Neural cell (in vitro differentiated cells): Measurements from ENCODE around the gene TMEM50B. TPM values are rescaled to one million over a fixed set of nuclear protein-coding genes. Genes with fewer than 3 reads are reported as not detected.

Experiments used
- H2AFZ ChIP-seq: fragments of 200-600, 300-800 bp; sonication (generic), shearing (Covaris generic); 2 replicates; pipeline ENCODE4 v1.6.0; 2014; ENCODE audit warnings: low read depth, mild to moderate bottlenecking, antibody characterized with exemption, low read length, moderate library complexity
- H3F3A ChIP-seq: fragments of 200-600 bp; shearing (Covaris generic); 2 replicates; pipeline ENCODE4 v1.6.1; 2016; ENCODE audit warnings: mild to moderate bottlenecking, moderate library complexity, mixed read lengths, antibody characterized with exemption, low read length; ENCODE audit not compliant: insufficient read depth, poor library complexity, severe bottlenecking
- H3K27ac ChIP-seq: fragments of 200-600, 300-800 bp; sonication (generic), shearing (Covaris generic); 2 replicates; pipeline ENCODE4 v1.5.1; 2014; ENCODE audit warnings: mild to moderate bottlenecking, low read length, moderate library complexity
- H3K27me3 ChIP-seq: fragments of 300-800, 200-600 bp; sonication (generic), shearing (Covaris generic); 2 replicates; pipeline ENCODE4 v1.6.0; 2014; ENCODE audit warnings: mild to moderate bottlenecking, low read depth, low read length, moderate library complexity; ENCODE audit not compliant: insufficient read depth
- H3K36me3 ChIP-seq: fragments of 300-800, 200-600 bp; sonication (generic), shearing (Covaris generic); 2 replicates; pipeline ENCODE4 v1.5.1; 2014; ENCODE audit warnings: mild to moderate bottlenecking, antibody characterized with exemption, low read length, moderate library complexity; ENCODE audit not compliant: insufficient read depth
- H3K4me2 ChIP-seq: fragments of 300-800, 200-600 bp; sonication (generic), shearing (Covaris generic); 2 replicates; pipeline ENCODE4 v1.6.0; 2014; ENCODE audit warnings: mild to moderate bottlenecking, low read length
- H3K4me3 ChIP-seq: fragments of 300-800, 200-600 bp; sonication (generic), shearing (Covaris generic); 2 replicates; pipeline ENCODE4 v1.5.1; 2014; ENCODE audit warnings: mild to moderate bottlenecking, low read length, moderate library complexity
- H3K79me2 ChIP-seq: fragments of 200-600 bp; shearing (Covaris generic); replicated peaks from 2 replicates; pipeline ENCODE4 v1.6.0; 2014; ENCODE audit warnings: mild to moderate bottlenecking, low read length, moderate library complexity; ENCODE audit not compliant: insufficient read depth
- H3K9ac ChIP-seq: fragments of 300-800, 200-600 bp; sonication (generic), shearing (Covaris generic); 2 replicates; pipeline ENCODE4 v1.6.1; 2016; ENCODE audit warnings: mild to moderate bottlenecking, low read length, mixed read lengths
- H3K9me2 ChIP-seq: fragments of 200-600 bp; shearing (Covaris generic); 2 replicates; pipeline ENCODE4 v1.6.1; 2016; ENCODE audit warnings: mild to moderate bottlenecking, low read length, mixed read lengths; ENCODE audit not compliant: insufficient read depth
- H3K9me3 ChIP-seq: fragments of 200-600, 300-800 bp; sonication (generic), shearing (Covaris generic); 2 replicates; pipeline ENCODE4 v1.6.1; 2016; ENCODE audit warnings: mild to moderate bottlenecking, mixed run types, low read length, moderate library complexity, mixed read lengths
- H4K20me1 ChIP-seq: fragments of 200-600 bp; shearing (Covaris generic); 2 replicates; pipeline ENCODE4 v1.6.1; 2016; ENCODE audit warnings: mild to moderate bottlenecking, mixed run types; ENCODE audit not compliant: insufficient read depth
- CTCF ChIP-seq: fragments of 450-650 bp; IDR thresholded peaks from 2 replicates; pipeline ENCODE4 v1.5.1; 2014; ENCODE audit warnings: antibody characterized with exemption, mild to moderate bottlenecking, moderate library complexity; ENCODE audit not compliant: poor library complexity, severe bottlenecking
- EP300 ChIP-seq: fragments of 450-650 bp; conservative IDR thresholded peaks from 2 replicates; pipeline ENCODE4 v1.6.1; 2014; ENCODE audit warnings: antibody characterized with exemption, mild to moderate bottlenecking, moderate library complexity; ENCODE audit not compliant: poor library complexity, severe bottlenecking
- EZH2 ChIP-seq: fragments of 200-600, 300-800 bp; shearing (Covaris generic), sonication (generic); IDR thresholded peaks from 2 replicates; pipeline ENCODE4 v1.6.1; 2014; ENCODE audit warnings: antibody characterized with exemption, low read length, borderline replicate concordance, mild to moderate bottlenecking; ENCODE audit not compliant: insufficient read depth, poor library complexity, severe bottlenecking
- MXI1 ChIP-seq: fragments of 450-650 bp; conservative IDR thresholded peaks from 2 replicates; pipeline ENCODE4 v1.6.1; 2014; ENCODE audit warnings: antibody characterized with exemption, mild to moderate bottlenecking; ENCODE audit not compliant: poor library complexity, severe bottlenecking
- POLR2AphosphoS5 ChIP-seq: IDR thresholded peaks from 2 replicates; pipeline ENCODE4 v1.6.1; 2012
- RAD21 ChIP-seq: fragments of 450-650 bp; conservative IDR thresholded peaks from 2 replicates; pipeline ENCODE4 v1.6.1; 2014; ENCODE audit warnings: antibody characterized with exemption, mild to moderate bottlenecking, moderate library complexity
- REST ChIP-seq: IDR thresholded peaks from 2 replicates; pipeline ENCODE4 v1.6.1; 2012; ENCODE audit warnings: borderline replicate concordance
- SMC3 ChIP-seq: fragments of 450-650 bp; conservative IDR thresholded peaks from 2 replicates; pipeline ENCODE4 v1.6.1; 2014; ENCODE audit warnings: antibody characterized with exemption, mild to moderate bottlenecking, moderate library complexity; ENCODE audit not compliant: poor library complexity
- TAF1 ChIP-seq: IDR thresholded peaks from 2 replicates; pipeline ENCODE4 v1.6.1; 2012; ENCODE audit warnings: low read depth
- polyA plus RNA-seq: library from polyadenylated mRNA; depleted of rRNA; stranded (reverse); fragments of >200 nt; gene quantifications from 2 replicates; pipeline ENCODE4 v1.2.3, GENCODE V29; 2014

Gene TMEM50B
- polyA plus RNA-seq, 1 donor from 2014 or later, result 69.4 TPM

- TF ChIP-seq EZH2, result no peak
Observed at GRCh38 chr21:33425825-33426224, 53.9 kb downstream of the TMEM50B start (continued).

- no peak for TF ChIP-seq EZH2
- no peaks in the 10 kb centered on the region for H3K9me2 ChIP-seq
- no peak overlapping the region for H3K9ac ChIP-seq
- no peak overlapping the region for H3K4me3 ChIP-seq
- H3K27ac ChIP-seq, result no peak overlapping the region
- no peaks in the 10 kb centered on the region for H3K79me2 ChIP-seq
- H3K36me3 ChIP-seq, result peaks cover 8% of the 10 kb centered on the region
- no peak overlapping the region for H2AFZ ChIP-seq
- no peaks in the 10 kb centered on the region for H3K9me3 ChIP-seq
- no peaks in the 10 kb centered on the region for H4K20me1 ChIP-seq
- H3K4me2 ChIP-seq, result no peak overlapping the region
- H3F3A ChIP-seq, result no peaks in the 10 kb centered on the region
- no peaks in the 10 kb centered on the region for H3K27me3 ChIP-seq
Observed at GRCh38 chr21:33424214-33424613, 55.6 kb downstream of the TMEM50B start.

GRCh38 chr21:33421713-33422393, 57.9 kb downstream of the TMEM50B start:
- H3K36me3 ChIP-seq, result peaks cover 4% of the 10 kb centered on the region
- no peak for TF ChIP-seq EP300
- TF ChIP-seq SMC3, result no peak
- no peak for TF ChIP-seq POLR2AphosphoS5
- TF ChIP-seq RAD21, result no peak
- TF ChIP-seq EZH2, result no peak
- TF ChIP-seq CTCF, result no peak
- no peak for TF ChIP-seq REST
- TF ChIP-seq MXI1, result no peak
- no peak for TF ChIP-seq TAF1

More at GRCh38 chr21:33421713-33422393, 57.9 kb downstream of the TMEM50B start:
- Histone ChIP-seq H4K20me1 (no peaks in the 10 kb centered on the region), H3K4me2 (no peak overlapping the region), H3K79me2 (no peaks in the 10 kb centered on the region), H3K9me3 (no peaks in the 10 kb centered on the region), H3K27me3 (no peaks in the 10 kb centered on the region), H3K4me3 (no peak overlapping the region), H3K9ac (no peak overlapping the region), H3F3A (no peaks in the 10 kb centered on the region), H2AFZ (no peak overlapping the region), H3K9me2 (no peaks in the 10 kb centered on the region), H3K27ac (no peak overlapping the region)
